Immature natural killer cell (primary cell): ENCODE measurements around the gene PHYKPL. TPM values are rescaled to one million over a fixed set of nuclear protein-coding genes. Genes with fewer than 3 reads are reported as not detected.
"Not testable (repeated sequence)": the region's sequence is repeated elsewhere in the genome, so short reads cannot be mapped to it uniquely, and the experiment has no call there.

ENCODE experiments used
- DNase-seq, 3 donors: peaks; one replicate each; pipeline ENCODE4 v3.0.0; 2022; ENCODE audit warnings: mixed read lengths in 1 of 3
- H3K27ac Mint-ChIP-seq, 6 donors: one replicate each; pipeline ENCODE4 v1.8.0; 2020; ENCODE audit warnings: mixed read lengths in 6 of 6, mild to moderate bottlenecking in 5 of 6, inconsistent platforms in 4 of 6, moderate library complexity in 3 of 6
- H3K27me3 Mint-ChIP-seq, 3 donors: one replicate each; pipeline ENCODE4 v1.8.0; 2020 to 2021; ENCODE audit warnings: low read depth in 3 of 3, mild to moderate bottlenecking in 3 of 3, mixed read lengths in 3 of 3, moderate library complexity in 3 of 3, inconsistent platforms in 1 of 3
- H3K36me3 Mint-ChIP-seq, 3 donors: one replicate each; pipeline ENCODE4 v1.8.0; 2020; ENCODE audit warnings: mixed read lengths in 3 of 3, inconsistent platforms in 2 of 3, mild to moderate bottlenecking in 2 of 3
- H3K4me1 Mint-ChIP-seq, 2 donors: one replicate each; pipeline ENCODE4 v1.8.0; 2020; ENCODE audit warnings: inconsistent platforms in 2 of 2, mild to moderate bottlenecking in 2 of 2, mixed read lengths in 2 of 2, moderate library complexity in 1 of 2
- H3K4me3 Mint-ChIP-seq, 5 donors: one replicate each; pipeline ENCODE4 v1.8.0; 2020; ENCODE audit warnings: mild to moderate bottlenecking in 5 of 5, mixed read lengths in 5 of 5, inconsistent platforms in 3 of 5, moderate library complexity in 3 of 5
- H3K9me3 Mint-ChIP-seq, 6 donors: one replicate each; pipeline ENCODE4 v1.8.0; 2020; ENCODE audit warnings: mild to moderate bottlenecking in 6 of 6, mixed read lengths in 6 of 6, inconsistent platforms in 4 of 6, moderate library complexity in 3 of 6
- polyA plus RNA-seq, 3 donors: library from polyadenylated mRNA; unstranded; fragments of 300-500 nt; fragmentation: Illumina TruSeq; gene quantifications; one replicate each; pipeline ENCODE4 v1.2.3, GENCODE V29; 2021

Gene PHYKPL
- polyA plus RNA-seq, 3 donors from 2014 or later, result 28.2 to 44.1 (median 33.3) TPM

DNA sequence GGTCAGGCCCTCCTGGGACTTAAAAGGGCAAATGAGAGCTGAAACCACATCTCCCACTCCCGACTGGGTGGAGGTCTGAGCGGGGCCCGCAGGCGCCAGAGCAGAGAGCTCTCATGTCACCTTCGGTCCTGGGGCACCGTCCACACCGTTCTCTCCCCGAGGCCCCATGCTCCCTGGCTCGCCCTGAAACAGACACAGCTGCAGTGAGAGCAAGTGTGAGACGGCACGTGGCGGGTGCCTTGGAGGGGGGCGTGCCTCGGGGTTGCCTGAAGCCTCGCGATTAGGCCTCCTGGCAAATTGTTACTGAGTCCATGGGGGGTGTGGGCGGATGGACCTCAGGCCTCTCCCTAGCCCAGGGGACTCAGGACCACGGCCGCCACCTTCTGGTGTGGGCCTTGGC lies 24.1 kb upstream of the PHYKPL start:
- Mint-ChIP-seq H3K9me3 (no peaks in the 10 kb centered on the region), H3K36me3 (no peaks in the 10 kb centered on the region), H3K27ac (no peak overlapping the region), H3K27me3 (peaks cover 0 to 6% (median 1%) of the 10 kb centered on the region in 3 donors), H3K4me3 (no peak overlapping the region), H3K4me1 (peaks cover 3 to 10% of the 10 kb centered on the region in 2 donors)
- no peak for DNase-seq

DNA sequence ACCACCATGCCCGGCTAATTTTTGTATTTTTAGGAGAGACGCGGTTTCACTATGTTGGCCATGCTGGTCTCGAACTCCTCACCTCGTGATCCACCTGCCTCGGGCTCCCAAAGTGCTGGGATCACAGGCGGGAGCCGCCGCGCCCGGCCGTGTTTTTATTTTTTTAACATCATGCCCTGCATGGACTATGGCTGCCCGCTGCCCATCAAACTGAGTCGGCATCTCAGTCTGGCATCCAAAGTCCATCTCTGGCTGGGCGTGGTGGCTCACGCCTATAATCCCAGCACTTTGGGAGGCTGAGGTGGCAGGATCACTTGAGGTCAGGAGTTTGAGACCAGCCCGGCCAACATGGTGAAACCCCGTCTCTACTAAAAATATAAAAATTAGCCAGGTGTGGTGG lies 21.0 kb upstream of the PHYKPL start:
- H3K36me3 Mint-ChIP-seq, H3K4me3 Mint-ChIP-seq: not testable (repeated sequence)

DNA sequence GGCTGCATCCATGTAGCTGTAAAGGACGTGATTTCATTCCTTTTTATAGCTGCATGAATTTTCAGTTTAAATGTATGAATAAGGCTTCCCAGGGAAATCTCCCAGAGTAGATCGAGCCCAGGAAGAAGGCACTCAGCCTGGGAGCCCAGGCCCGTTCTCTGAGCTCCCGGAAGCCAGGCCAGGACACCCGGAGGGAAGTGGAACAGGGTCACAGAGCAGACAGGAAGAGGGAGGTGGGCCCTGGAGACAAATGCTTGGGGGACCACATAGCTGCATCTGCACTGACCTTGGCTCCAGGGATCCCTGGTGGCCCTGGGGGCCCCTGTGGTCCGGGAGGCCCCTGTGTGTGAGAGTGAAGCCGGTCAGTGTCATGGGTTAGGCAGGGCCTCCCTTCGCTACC lies 19.7 kb upstream of the PHYKPL start:
- peaks cover 0 to 4% (median 0%) of the 10 kb centered on the region in 6 donors for H3K9me3 Mint-ChIP-seq
- peaks cover 6 to 14% (median 7%) of the 10 kb centered on the region in 3 donors for H3K27me3 Mint-ChIP-seq
- no peak for DNase-seq
- no peak overlapping the region for H3K4me3 Mint-ChIP-seq
- H3K27ac Mint-ChIP-seq, result no peak overlapping the region
- peaks cover 28 to 33% of the 10 kb centered on the region in 2 donors for H3K4me1 Mint-ChIP-seq
- H3K36me3 Mint-ChIP-seq, result no peaks in the 10 kb centered on the region

More for the DNA sequence above, 21.0 kb upstream of the PHYKPL start:
- DNase-seq, H3K27me3 Mint-ChIP-seq, H3K9me3 Mint-ChIP-seq, H3K27ac Mint-ChIP-seq: not testable (repeated sequence)
- H3K4me1 Mint-ChIP-seq, result peaks cover 16 to 19% of the 10 kb centered on the region in 2 donors

DNA sequence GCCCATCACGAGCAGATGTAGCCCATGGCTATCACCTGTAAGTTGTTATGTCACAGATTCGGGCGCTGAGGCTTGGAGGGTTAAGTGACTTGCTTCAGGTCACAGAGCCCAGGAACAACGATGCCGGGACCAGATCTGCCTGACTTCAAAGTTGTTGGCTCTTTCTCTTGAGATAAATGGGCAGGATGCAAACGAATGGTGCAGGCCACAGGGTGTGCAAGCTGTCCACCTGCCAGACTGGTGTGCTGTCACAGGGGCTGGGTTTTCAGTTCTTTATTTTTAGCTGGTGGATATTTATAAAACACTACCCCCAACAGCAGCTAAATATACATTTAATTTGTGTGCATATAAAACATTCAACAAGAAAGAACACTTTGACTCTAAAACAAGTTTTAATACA lies 17.7 kb upstream of the PHYKPL start:
- Mint-ChIP-seq H3K36me3 (no peaks in the 10 kb centered on the region), H3K27me3 (peaks cover 7 to 14% (median 8%) of the 10 kb centered on the region in 3 donors), H3K4me3 (peak overlapping the region in 2 of 5 donors; percentile 10 to 78), H3K4me1 (peaks cover 38% of the 10 kb centered on the region in 2 donors), H3K27ac (peak overlapping the region in 3 of 6 donors; percentile 46 to 76 (median 56)), H3K9me3 (peaks cover 0 to 4% (median 0%) of the 10 kb centered on the region in 6 donors)
- no peak for DNase-seq

DNA sequence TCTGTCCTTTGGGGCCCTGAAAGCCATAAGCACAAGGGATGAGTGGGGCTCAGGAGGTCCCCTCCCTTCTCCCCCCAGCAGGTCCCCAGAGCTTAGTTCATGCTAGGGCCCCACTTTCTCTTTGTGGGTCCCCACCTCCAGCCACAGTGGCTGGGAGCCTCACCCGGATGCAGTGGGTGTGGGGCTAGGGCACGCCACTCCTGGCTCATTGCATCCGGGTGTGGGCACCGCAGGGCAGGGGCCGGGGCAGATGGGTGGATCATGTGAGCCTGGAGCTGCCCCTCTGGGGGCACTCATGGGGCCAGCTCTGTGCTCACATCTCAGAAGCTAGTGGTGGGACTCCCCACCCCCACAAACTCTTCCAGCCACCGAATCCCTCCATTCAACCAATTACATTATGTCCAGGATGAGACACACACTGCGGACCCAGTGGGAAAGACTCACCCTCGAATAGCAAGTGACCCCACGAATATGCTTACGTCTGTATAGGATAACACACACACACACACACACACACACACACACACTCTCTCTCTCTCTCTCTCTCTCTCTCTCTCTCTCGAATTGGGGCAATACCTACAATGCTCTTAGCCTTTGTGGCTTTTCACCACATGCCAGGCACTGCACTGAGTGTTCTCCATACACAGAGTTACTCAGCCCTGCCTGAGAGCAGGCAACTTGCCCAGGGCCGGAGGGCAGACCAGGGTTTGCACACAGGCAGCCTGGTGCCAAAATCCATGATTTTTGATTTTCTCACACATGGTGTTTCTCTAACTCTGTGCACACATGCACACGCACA lies 16.8 kb upstream of the PHYKPL start:
- H3K27me3 Mint-ChIP-seq, result peaks cover 7 to 14% (median 8%) of the 10 kb centered on the region in 3 donors
- peak overlapping the region; percentile 78 to 97 (median 92) for H3K27ac Mint-ChIP-seq
- H3K4me3 Mint-ChIP-seq, result peak overlapping the region; percentile 64 to 89 (median 78)
- H3K36me3 Mint-ChIP-seq, result no peaks in the 10 kb centered on the region
- H3K9me3 Mint-ChIP-seq, result peaks cover 0 to 4% (median 0%) of the 10 kb centered on the region in 6 donors
- H3K4me1 Mint-ChIP-seq, result peaks cover 38% of the 10 kb centered on the region in 2 donors
- DNase-seq, result peak; percentile 62 to 77 (median 72)

DNA sequence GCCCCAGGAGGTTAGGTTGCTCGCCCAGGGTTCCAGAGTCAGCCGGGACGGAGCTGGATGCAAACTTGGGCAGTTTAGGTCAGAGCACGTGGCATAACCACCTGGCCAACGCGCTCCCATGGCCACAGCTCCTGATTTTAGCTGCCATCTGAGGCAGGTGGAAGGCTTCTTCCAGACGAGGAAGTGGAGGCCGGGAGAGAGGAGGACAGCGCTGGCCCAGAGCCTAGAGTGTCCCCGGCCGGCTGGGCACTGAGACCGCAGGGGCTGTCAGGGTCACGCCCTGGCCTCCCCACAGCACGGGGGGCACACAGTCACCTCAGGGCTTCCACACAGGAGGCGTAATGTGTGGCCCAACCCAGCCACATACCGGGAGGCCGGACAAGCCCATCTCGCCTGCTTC lies 16.1 kb upstream of the PHYKPL start:
- H3K4me3 Mint-ChIP-seq, result peak overlapping the region; percentile 64 to 89 (median 78)
- H3K4me1 Mint-ChIP-seq, result peaks cover 38 to 40% of the 10 kb centered on the region in 2 donors
- peaks cover 0 to 4% (median 0%) of the 10 kb centered on the region in 6 donors for H3K9me3 Mint-ChIP-seq
- no peak for DNase-seq
- no peaks in the 10 kb centered on the region for H3K36me3 Mint-ChIP-seq
- peaks cover 7 to 14% (median 8%) of the 10 kb centered on the region in 3 donors for H3K27me3 Mint-ChIP-seq
- peak overlapping the region in 5 of 6 donors; percentile 78 to 97 (median 91) for H3K27ac Mint-ChIP-seq

DNA sequence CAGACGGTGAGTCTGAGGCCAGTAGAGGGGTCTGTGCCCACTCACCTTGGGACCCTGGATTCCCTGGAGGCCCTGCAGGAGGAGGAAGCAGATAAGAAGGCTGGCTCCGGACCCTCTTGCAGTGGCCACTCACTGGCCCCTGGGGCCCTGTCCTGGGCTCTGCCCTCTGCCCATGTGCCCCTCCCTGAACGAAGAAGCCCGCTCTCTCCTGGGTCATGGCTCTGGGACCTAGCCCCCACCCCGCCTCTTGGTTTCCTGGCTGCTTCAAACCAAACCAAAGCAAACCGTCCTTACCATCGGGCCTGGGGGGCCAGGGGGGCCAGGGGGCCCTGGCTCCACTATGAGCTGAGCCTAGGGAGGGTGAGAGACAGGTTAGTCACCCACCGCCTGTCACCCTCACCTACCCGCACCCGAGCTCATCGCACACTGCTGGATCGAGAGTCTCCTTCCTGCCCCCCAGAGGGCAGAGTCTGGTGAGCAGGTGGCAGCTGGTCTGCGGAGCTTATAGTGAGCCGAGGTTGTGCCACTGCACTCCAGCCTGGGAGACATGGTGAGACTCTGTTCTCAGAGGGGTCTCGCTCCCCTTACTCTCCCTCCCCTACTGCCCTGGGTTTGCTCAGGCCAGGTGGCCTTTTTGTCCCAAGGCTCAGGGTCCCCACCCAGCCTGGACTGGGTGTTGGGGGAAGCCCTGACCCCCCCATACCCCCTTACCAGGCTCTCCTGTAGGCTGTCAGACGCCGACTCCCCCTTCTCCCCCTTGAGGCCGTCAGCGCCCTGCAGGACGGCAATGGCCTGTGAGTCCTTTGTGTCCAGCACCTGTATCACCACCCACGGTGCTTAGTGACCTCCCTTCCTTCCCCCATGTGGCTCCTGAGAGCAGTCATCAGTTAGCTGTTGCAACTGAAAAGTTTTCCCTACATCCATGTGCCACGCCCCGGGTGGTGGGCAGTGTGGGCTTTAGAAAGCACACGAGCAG lies 15.2 kb upstream of the PHYKPL start:
- peak overlapping the region in 1 of 5 donors; percentile 38 for H3K4me3 Mint-ChIP-seq
- peak; percentile 31 to 67 (median 49) for DNase-seq
- peaks cover 7 to 14% (median 8%) of the 10 kb centered on the region in 3 donors for H3K27me3 Mint-ChIP-seq
- no peaks in the 10 kb centered on the region for H3K36me3 Mint-ChIP-seq
- peaks cover 0 to 4% (median 0%) of the 10 kb centered on the region in 6 donors for H3K9me3 Mint-ChIP-seq
- H3K4me1 Mint-ChIP-seq, result peaks cover 38 to 45% of the 10 kb centered on the region in 2 donors
- H3K27ac Mint-ChIP-seq, result peak overlapping the region in 1 of 6 donors; percentile 40

DNA sequence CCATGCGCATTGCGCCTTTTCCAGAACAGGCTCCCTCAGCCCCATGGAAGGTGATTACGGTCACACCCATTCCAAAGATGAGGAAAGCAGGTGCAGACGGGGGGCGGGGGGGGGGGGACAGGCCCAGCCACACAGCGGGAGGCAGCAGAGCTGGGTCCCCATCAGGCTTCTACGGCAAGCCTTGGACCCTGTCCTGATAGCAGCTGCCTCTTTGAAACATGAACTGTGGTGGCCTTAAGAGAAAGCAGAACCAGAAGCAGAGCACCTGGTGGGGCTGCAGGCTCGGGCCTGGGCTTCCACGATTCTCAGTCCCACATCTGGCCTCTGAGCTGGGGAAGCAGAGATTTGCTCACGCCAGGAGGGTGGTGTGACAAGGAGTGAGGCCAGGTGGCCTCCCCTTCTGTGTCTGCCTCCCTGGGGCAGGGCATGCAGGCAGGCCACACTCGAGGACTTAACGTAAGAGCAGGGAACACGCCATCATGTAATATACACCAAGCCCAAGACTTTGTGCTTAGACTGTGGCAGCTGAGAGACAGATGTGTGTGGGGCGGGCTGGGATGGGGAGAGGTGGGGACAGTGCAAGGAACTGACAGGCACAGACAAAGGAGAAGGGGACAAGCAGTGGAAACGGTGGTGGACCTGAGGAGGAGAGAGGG lies 14.2 kb upstream of the PHYKPL start:
- peak overlapping the region in 1 of 6 donors; percentile 22 for H3K27ac Mint-ChIP-seq
- peaks cover 46 to 53% of the 10 kb centered on the region in 2 donors for H3K4me1 Mint-ChIP-seq
- H3K9me3 Mint-ChIP-seq, result peaks cover 0 to 4% (median 0%) of the 10 kb centered on the region in 6 donors
- no peaks in the 10 kb centered on the region for H3K36me3 Mint-ChIP-seq
- H3K27me3 Mint-ChIP-seq, result peaks cover 7 to 14% (median 8%) of the 10 kb centered on the region in 3 donors
- peak overlapping the region in 1 of 5 donors; percentile 41 for H3K4me3 Mint-ChIP-seq
- no peak for DNase-seq

DNA sequence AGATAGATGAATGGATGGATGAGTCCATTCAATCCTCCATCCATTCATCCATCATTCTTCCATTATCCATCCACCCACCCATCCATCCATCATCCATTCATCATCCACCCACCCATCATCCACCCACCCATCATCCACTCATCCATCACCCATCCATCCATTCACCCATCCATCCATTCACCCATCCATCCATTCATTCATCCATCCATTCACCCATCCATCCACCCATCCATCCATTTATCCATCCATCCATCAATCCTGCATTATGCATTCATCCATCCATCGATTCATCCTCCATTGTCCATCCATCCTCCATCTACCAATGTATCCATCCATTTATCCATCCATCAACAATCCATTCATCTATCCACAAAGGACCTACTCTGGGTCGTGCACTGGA lies 12.8 kb upstream of the PHYKPL start:
- DNase-seq, result no peak
- H3K27me3 Mint-ChIP-seq, result peaks cover 7 to 14% (median 10%) of the 10 kb centered on the region in 3 donors
- no peak overlapping the region for H3K27ac Mint-ChIP-seq
- no peak overlapping the region for H3K4me3 Mint-ChIP-seq
- H3K36me3 Mint-ChIP-seq, result no peaks in the 10 kb centered on the region
- peaks cover 0 to 4% (median 0%) of the 10 kb centered on the region in 6 donors for H3K9me3 Mint-ChIP-seq
- H3K4me1 Mint-ChIP-seq, result peaks cover 57 to 66% of the 10 kb centered on the region in 2 donors

DNA sequence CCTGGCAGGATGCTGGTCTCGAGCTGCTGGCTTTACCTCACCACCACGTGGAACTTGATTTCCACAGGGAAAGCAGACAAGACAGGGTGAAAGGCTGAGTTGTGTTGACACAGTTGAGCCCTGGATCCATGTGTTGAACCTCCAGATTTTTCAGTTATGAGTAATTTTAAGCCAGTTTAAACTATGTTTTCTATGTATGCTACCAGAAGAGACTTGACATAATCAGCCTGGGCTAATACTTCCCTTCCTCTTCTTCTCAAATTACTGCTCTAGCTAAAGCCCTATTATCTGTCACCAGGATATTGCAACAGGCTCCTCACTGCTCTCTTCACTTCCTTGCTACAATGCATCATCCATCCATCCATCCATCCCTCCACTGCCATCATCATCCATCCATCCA lies 12.0 kb upstream of the PHYKPL start:
- Mint-ChIP-seq H3K36me3 (no peaks in the 10 kb centered on the region), H3K4me3 (no peak overlapping the region), H3K27ac (peak overlapping the region in 1 of 6 donors; percentile 46), H3K9me3 (peaks cover 0 to 2% (median 0%) of the 10 kb centered on the region in 6 donors), H3K4me1 (peaks cover 57 to 64% of the 10 kb centered on the region in 2 donors), H3K27me3 (peaks cover 4 to 14% (median 8%) of the 10 kb centered on the region in 3 donors)
- no peak for DNase-seq

DNA sequence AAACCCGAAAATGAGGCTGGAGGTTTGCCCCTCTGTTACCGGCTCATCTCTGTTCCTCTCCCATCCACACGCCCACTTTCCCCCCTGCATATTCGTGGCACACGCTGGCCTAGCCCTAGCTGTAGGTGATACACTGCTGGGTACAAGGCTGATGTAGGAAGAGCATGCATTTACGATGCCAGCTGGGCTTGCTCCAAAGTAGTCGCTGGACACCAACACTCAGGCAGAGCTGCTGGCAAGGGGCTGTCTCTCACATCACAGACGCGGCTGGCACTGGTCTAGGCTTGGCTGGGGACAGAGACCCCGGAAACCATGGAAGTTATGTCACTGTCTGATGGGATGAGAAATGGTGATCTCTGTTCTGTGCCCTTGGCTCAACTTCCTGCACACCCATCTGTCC lies 9.8 kb upstream of the PHYKPL start:
- Mint-ChIP-seq H3K36me3 (no peaks in the 10 kb centered on the region), H3K4me3 (peak overlapping the region in 4 of 5 donors; percentile 11 to 41 (median 22))

DNA sequence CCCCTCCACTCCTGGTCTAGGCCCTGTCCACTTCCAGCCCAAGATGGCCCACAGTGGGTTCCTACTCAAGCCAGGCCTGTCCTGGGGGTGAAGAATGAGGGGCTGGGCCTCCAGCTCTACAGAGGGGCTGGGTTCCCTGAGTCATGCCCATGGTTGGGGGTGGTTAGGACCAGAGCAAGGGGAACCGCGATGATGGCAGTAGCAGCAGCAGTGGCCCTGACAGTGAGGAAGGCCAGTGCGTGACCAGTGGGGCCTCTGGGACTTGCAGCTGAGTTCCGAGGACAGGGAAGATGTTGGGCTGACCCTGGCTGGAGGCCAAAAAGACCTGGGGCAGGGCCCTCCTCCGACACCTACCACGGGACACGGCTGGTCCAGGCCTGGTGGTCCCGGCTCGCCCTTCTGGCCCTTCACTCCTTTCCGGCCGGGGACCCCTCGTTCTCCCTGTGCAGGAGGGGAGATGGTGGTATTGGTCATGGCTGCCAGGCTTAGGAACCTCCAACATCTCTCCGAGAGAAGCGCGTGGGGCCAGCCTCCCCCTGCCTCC lies 9.2 kb upstream of the PHYKPL start:
- Mint-ChIP-seq H3K27ac (peak overlapping the region in 4 of 6 donors; percentile 91 to 97 (median 96)), H3K36me3 (no peaks in the 10 kb centered on the region), H3K9me3 (no peaks in the 10 kb centered on the region), H3K27me3 (peaks cover 0 to 9% (median 5%) of the 10 kb centered on the region in 3 donors), H3K4me3 (peak overlapping the region in 3 of 5 donors; percentile 25 to 76 (median 73)), H3K4me1 (peaks cover 55 to 67% of the 10 kb centered on the region in 2 donors)
- DNase-seq, result no peak

More for the DNA sequence above, 9.8 kb upstream of the PHYKPL start:
- no peak for DNase-seq
- H3K27me3 Mint-ChIP-seq, result peaks cover 0 to 5% (median 5%) of the 10 kb centered on the region in 3 donors
- H3K4me1 Mint-ChIP-seq, result peaks cover 55 to 64% of the 10 kb centered on the region in 2 donors
- H3K27ac Mint-ChIP-seq, result peak overlapping the region; percentile 40 to 84 (median 74)
- H3K9me3 Mint-ChIP-seq, result no peaks in the 10 kb centered on the region
